CD4-positive, alpha-beta memory T cell (primary cell): ENCODE results near the gene EED. TPM values are rescaled to one million over a fixed set of nuclear protein-coding genes. Genes with fewer than 3 reads are reported as not detected.

Experiments
- CTCF ChIA-PET: fragments of 350-600 bp; sonication (Branson Sonifier 250); formaldehyde crosslinking; loops from one replicate; lab custom pipeline; 2021; ENCODE audit warnings: inconsistent platforms; ENCODE audit not compliant: partially characterized antibody; lab: Charles Lee
- POLR2A ChIA-PET: fragments of 350-600 bp; sonication (Branson Sonifier 250); formaldehyde crosslinking; loops from one replicate; lab custom pipeline; 2021; ENCODE audit not compliant: partially characterized antibody; lab: Charles Lee
- DNase-seq, 5 donors: peaks; one replicate each; pipeline versions ENCODE4 v3.0.0 to v3.0.0-alpha.2; 2020 to 2022; ENCODE audit warnings: mixed read lengths in 1 of 5
- H3K27ac ChIP-seq: one replicate; pipeline ENCODE4 v1.7.0; 2013; ENCODE audit warnings: low read depth, low read length
- H3K27me3 ChIP-seq: 2 replicates; pipeline ENCODE4 v1.7.0; 2013; ENCODE audit warnings: mild to moderate bottlenecking, low read length, moderate library complexity; ENCODE audit not compliant: insufficient read depth
- H3K36me3 ChIP-seq: 2 replicates; pipeline ENCODE4 v1.7.0; 2013; ENCODE audit warnings: mild to moderate bottlenecking, low read length, moderate library complexity; ENCODE audit not compliant: insufficient read depth
- H3K4me1 ChIP-seq: 2 replicates; pipeline ENCODE4 v1.7.0; 2013; ENCODE audit warnings: mild to moderate bottlenecking, low read length, moderate library complexity; ENCODE audit not compliant: insufficient read depth
- H3K4me3 ChIP-seq, 2 donors: one replicate each; pipeline ENCODE4 v1.7.0; 2013; ENCODE audit warnings: low read length in 2 of 2, mild to moderate bottlenecking in 1 of 2
- H3K9me3 ChIP-seq, 2 donors: one replicate each; pipeline ENCODE4 v1.7.0; 2013; ENCODE audit warnings: low read length in 2 of 2, control low read depth in 1 of 2; ENCODE audit not compliant: control insufficient read depth in 1 of 2
- H3K27ac Mint-ChIP-seq, 7 donors: one replicate each; pipeline ENCODE4 v1.8.0; 2020 to 2021; ENCODE audit warnings: mixed read lengths in 7 of 7, mild to moderate bottlenecking in 6 of 7, inconsistent platforms in 3 of 7, moderate library complexity in 3 of 7
- H3K27me3 Mint-ChIP-seq, 2 donors: one replicate each; pipeline ENCODE4 v1.8.0; 2020 to 2021; ENCODE audit warnings: mixed read lengths in 2 of 2
- H3K36me3 Mint-ChIP-seq, 2 donors: one replicate each; pipeline ENCODE4 v1.8.0; 2020 to 2021; ENCODE audit warnings: mixed read lengths in 2 of 2, inconsistent platforms in 1 of 2, mild to moderate bottlenecking in 1 of 2
- H3K4me1 Mint-ChIP-seq, 4 donors: one replicate each; pipeline ENCODE4 v1.8.0; 2020 to 2021; ENCODE audit warnings: mixed read lengths in 4 of 4, mild to moderate bottlenecking in 1 of 4
- H3K4me3 Mint-ChIP-seq, 8 donors: one replicate each; pipeline ENCODE4 v1.8.0; 2020 to 2021; ENCODE audit warnings: mixed read lengths in 8 of 8, mild to moderate bottlenecking in 7 of 8, moderate library complexity in 6 of 8, inconsistent platforms in 3 of 8
- H3K9me3 Mint-ChIP-seq, 8 donors: one replicate each; pipeline ENCODE4 v1.8.0; 2020 to 2021; ENCODE audit warnings: mixed read lengths in 8 of 8, mild to moderate bottlenecking in 5 of 8, inconsistent platforms in 3 of 8, moderate library complexity in 1 of 8
- intact Hi-C: fragments of 100-400 bp; cut with micrococcal nuclease; formaldehyde crosslinking; loops from one replicate; pipeline ENCODE4 v1.15.1; 2023
- polyA plus RNA-seq, 2 donors: library from polyadenylated mRNA; unstranded; fragments of 300-500 nt; fragmentation: Illumina TruSeq; gene quantifications; one replicate each; pipeline ENCODE4 v1.2.3, GENCODE V29; 2021
- total RNA-seq, 2 experiments: library from RNA; stranded (reverse); gene quantifications; one replicate each; pipeline ENCODE4 v1.2.3, GENCODE V29; 2021

The EED gene
- total and polyA plus RNA-seq, 4 experiments from 2014 or later: 15.5 to 51.0 (median 37.0) TPM

- ChIA-PET CTCF (interaction anchor here (1.5 kb wide), 1 partner anchor 195 kb away, joined by 3 read pairs; no protein-coding TSS in a partner anchor), POLR2A (no interaction called here)
- Mint-ChIP-seq H3K27me3 (peaks cover 0 to 2% of the 10 kb centered on the region in 2 donors), H3K4me1 (no peaks in the 10 kb centered on the region), H3K27ac (no peak overlapping the region), H3K4me3 (no peak overlapping the region), H3K36me3 (no peaks in the 10 kb centered on the region), H3K9me3 (peaks cover 0 to 1% (median 0%) of the 10 kb centered on the region in 8 donors)
- Histone ChIP-seq H3K27ac (no peak overlapping the region), H3K27me3 (no peaks in the 10 kb centered on the region), H3K9me3 (no peaks in the 10 kb centered on the region), H3K36me3 (no peaks in the 10 kb centered on the region), H3K4me1 (no peaks in the 10 kb centered on the region), H3K4me3 (no peak overlapping the region)
- intact Hi-C loops: no loop called here
- no peak for DNase-seq
These were observed 7.2 kb upstream of the EED start for GRCh38 chr11:86237267-86237804.

GRCh38 chr11:86240164-86240563 is 4.4 kb upstream of the EED start:
- H3K4me3 Mint-ChIP-seq: peak overlapping the region in 1 of 8 donors; percentile 7
- peaks cover 0 to 1% (median 0%) of the 10 kb centered on the region in 8 donors for H3K9me3 Mint-ChIP-seq
- H3K27ac Mint-ChIP-seq: peak overlapping the region in 1 of 7 donors; percentile 66
- DNase-seq: no peak
- CTCF ChIA-PET: interaction anchor here (1.1 to 1.6 kb wide), 2 partner anchors 21 to 47 kb away, joined by 3 to 4 read pairs; no protein-coding TSS in a partner anchor
- Histone ChIP-seq H3K36me3 (no peaks in the 10 kb centered on the region), H3K27ac (no peak overlapping the region), H3K4me1 (peaks cover 17% of the 10 kb centered on the region), H3K27me3 (no peaks in the 10 kb centered on the region), H3K9me3 (no peaks in the 10 kb centered on the region), H3K4me3 (no peak overlapping the region)
- H3K4me1 Mint-ChIP-seq: peaks cover 0 to 7% (median 2%) of the 10 kb centered on the region in 4 donors
- intact Hi-C loops: loop anchor here (5.0 kb wide), 1 partner anchor 38 kb away; no protein-coding TSS in a partner anchor
- peaks cover 0 to 2% of the 10 kb centered on the region in 2 donors for H3K27me3 Mint-ChIP-seq
- POLR2A ChIA-PET: no interaction called here
- H3K36me3 Mint-ChIP-seq: no peaks in the 10 kb centered on the region

GRCh38 chr11:86241956-86242535 is 2.5 kb upstream of the EED start:
- Mint-ChIP-seq H3K4me3 (no peak overlapping the region), H3K9me3 (peaks cover 0 to 1% (median 0%) of the 10 kb centered on the region in 8 donors), H3K4me1 (peaks cover 0 to 14% (median 2%) of the 10 kb centered on the region in 4 donors), H3K36me3 (no peaks in the 10 kb centered on the region), H3K27me3 (peaks cover 0 to 2% of the 10 kb centered on the region in 2 donors), H3K27ac (no peak overlapping the region)
- DNase-seq: no peak
- ChIA-PET CTCF (interaction anchor here (1.0 kb wide), 1 partner anchor 200 kb away, joined by 3 read pairs; no protein-coding TSS in a partner anchor), POLR2A (interaction anchor here (1.0 to 5.5 kb wide), 3 partner anchors 38 to 615 kb away, joined by 3 to 40 read pairs (median 3); partner anchors contain the start of genes DLG2 and PICALM)
- peaks cover 27% of the 10 kb centered on the region for H3K4me1 ChIP-seq
- H3K36me3 ChIP-seq: no peaks in the 10 kb centered on the region
- H3K27me3 ChIP-seq: no peaks in the 10 kb centered on the region
- H3K4me3 ChIP-seq: no peak overlapping the region
- intact Hi-C loops: loop anchor here (5.0 kb wide), 1 partner anchor 40 kb away; no protein-coding TSS in a partner anchor
- H3K9me3 ChIP-seq: no peaks in the 10 kb centered on the region
- no peak overlapping the region for H3K27ac ChIP-seq

GRCh38 chr11:86243396-86243795 is 1.2 kb upstream of the EED start:
- POLR2A ChIA-PET: interaction anchor here (0.8 to 5.5 kb wide), 5 partner anchors 12 to 616 kb away, joined by 3 to 40 read pairs (median 12); partner anchors contain the start of genes DLG2, HIKESHI, PICALM and TMEM126B
- H3K4me3 Mint-ChIP-seq: no peak overlapping the region
- CTCF ChIA-PET: no interaction called here
- intact Hi-C loops: loop anchor here (5.0 kb wide), 1 partner anchor 41 kb away; no protein-coding TSS in a partner anchor
- Histone ChIP-seq H3K4me3 (peak overlapping the region; percentile 98 to 99), H3K27ac (peak overlapping the region; percentile 99), H3K4me1 (peaks cover 41% of the 10 kb centered on the region), H3K27me3 (no peaks in the 10 kb centered on the region), H3K36me3 (no peaks in the 10 kb centered on the region), H3K9me3 (no peaks in the 10 kb centered on the region)
- DNase-seq: no peak
- H3K27ac Mint-ChIP-seq: no peak overlapping the region
- H3K36me3 Mint-ChIP-seq: no peaks in the 10 kb centered on the region
- peaks cover 0 to 26% (median 7%) of the 10 kb centered on the region in 4 donors for H3K4me1 Mint-ChIP-seq
- H3K27me3 Mint-ChIP-seq: peaks cover 0 to 2% of the 10 kb centered on the region in 2 donors
- peaks cover 0 to 1% (median 0%) of the 10 kb centered on the region in 8 donors for H3K9me3 Mint-ChIP-seq

- H3K27me3 Mint-ChIP-seq: peaks cover 0 to 2% of the 10 kb centered on the region in 2 donors
- H3K27ac Mint-ChIP-seq: no peak overlapping the region
- CTCF ChIA-PET: interaction anchor here (0.6 kb wide), 1 partner anchor 616 kb away, joined by 3 read pairs; the partner anchor contains the start of gene TMEM126B
- Histone ChIP-seq H3K27me3 (no peaks in the 10 kb centered on the region), H3K4me1 (peaks cover 48% of the 10 kb centered on the region), H3K4me3 (peak overlapping the region; percentile 98 to 99), H3K9me3 (no peaks in the 10 kb centered on the region), H3K27ac (peak overlapping the region; percentile 99), H3K36me3 (no peaks in the 10 kb centered on the region)
- peaks cover 0 to 2% of the 10 kb centered on the region in 2 donors for H3K36me3 Mint-ChIP-seq
- DNase-seq: peak in 4 of 5 donors; percentile 91 to 94 (median 92)
- H3K9me3 Mint-ChIP-seq: peaks cover 0 to 4% (median 0%) of the 10 kb centered on the region in 8 donors
- H3K4me1 Mint-ChIP-seq: peaks cover 0 to 32% (median 10%) of the 10 kb centered on the region in 4 donors
- no peak overlapping the region for H3K4me3 Mint-ChIP-seq
- intact Hi-C loops: loop anchor here (1.0 to 5.0 kb wide), 6 partner anchors 26 to 580 kb away; partner anchors contain the start of genes HIKESHI and PICALM
- POLR2A ChIA-PET: interaction anchor here (1.1 to 5.5 kb wide), 8 partner anchors 9 to 616 kb away, joined by 3 to 40 read pairs (median 10); partner anchors contain the start of genes DLG2, HIKESHI, PICALM and TMEM126B
These were observed 461 bp upstream of the EED start for GRCh38 chr11:86244063-86244521.

GRCh38 chr11:86245369-86246292 is 1.1 kb downstream of the EED start:
- Histone ChIP-seq H3K36me3 (no peaks in the 10 kb centered on the region), H3K9me3 (no peaks in the 10 kb centered on the region), H3K27me3 (no peaks in the 10 kb centered on the region), H3K27ac (peak overlapping the region; percentile 99), H3K4me1 (peaks cover 63% of the 10 kb centered on the region), H3K4me3 (peak overlapping the region; percentile 89 to 98)
- ChIA-PET POLR2A (interaction anchor here (0.7 to 5.5 kb wide), 17 partner anchors 9 to 618 kb away, joined by 3 to 40 read pairs (median 4); partner anchors contain the start of genes CCDC83, CREBZF, DLG2 and HIKESHI), CTCF (interaction anchor here (1.0 to 1.7 kb wide), 4 partner anchors 15 to 390 kb away, joined by 3 to 6 read pairs (median 4); partner anchors contain the start of gene CCDC83)
- no peaks in the 10 kb centered on the region for H3K27me3 Mint-ChIP-seq
- peaks cover 0 to 39% (median 15%) of the 10 kb centered on the region in 4 donors for H3K4me1 Mint-ChIP-seq
- intact Hi-C loops: loop anchor here (1.0 kb wide), 1 partner anchor 617 kb away; the partner anchor contains the start of gene TMEM126B
- H3K9me3 Mint-ChIP-seq: peaks cover 0 to 4% (median 0%) of the 10 kb centered on the region in 8 donors
- peak in 3 of 5 donors; percentile 16 to 47 (median 16) for DNase-seq
- H3K4me3 Mint-ChIP-seq: no peak overlapping the region
- peaks cover 4 to 5% of the 10 kb centered on the region in 2 donors for H3K36me3 Mint-ChIP-seq
- H3K27ac Mint-ChIP-seq: no peak overlapping the region
